CD4-positive, alpha-beta T cell treated with Interleukin-4 for 1 hour (primary cell): ENCODE data around the gene ZNF154.
"Not testable (repeated sequence)": the region's sequence is repeated elsewhere in the genome, so short reads cannot be mapped to it uniquely, and the experiment has no call there.

Experiments
- DNase-seq, 2 donors: peaks; one replicate each; pipeline ENCODE4 v3.0.0-alpha.2; 2020 to 2022

Gene ZNF154

DNA sequence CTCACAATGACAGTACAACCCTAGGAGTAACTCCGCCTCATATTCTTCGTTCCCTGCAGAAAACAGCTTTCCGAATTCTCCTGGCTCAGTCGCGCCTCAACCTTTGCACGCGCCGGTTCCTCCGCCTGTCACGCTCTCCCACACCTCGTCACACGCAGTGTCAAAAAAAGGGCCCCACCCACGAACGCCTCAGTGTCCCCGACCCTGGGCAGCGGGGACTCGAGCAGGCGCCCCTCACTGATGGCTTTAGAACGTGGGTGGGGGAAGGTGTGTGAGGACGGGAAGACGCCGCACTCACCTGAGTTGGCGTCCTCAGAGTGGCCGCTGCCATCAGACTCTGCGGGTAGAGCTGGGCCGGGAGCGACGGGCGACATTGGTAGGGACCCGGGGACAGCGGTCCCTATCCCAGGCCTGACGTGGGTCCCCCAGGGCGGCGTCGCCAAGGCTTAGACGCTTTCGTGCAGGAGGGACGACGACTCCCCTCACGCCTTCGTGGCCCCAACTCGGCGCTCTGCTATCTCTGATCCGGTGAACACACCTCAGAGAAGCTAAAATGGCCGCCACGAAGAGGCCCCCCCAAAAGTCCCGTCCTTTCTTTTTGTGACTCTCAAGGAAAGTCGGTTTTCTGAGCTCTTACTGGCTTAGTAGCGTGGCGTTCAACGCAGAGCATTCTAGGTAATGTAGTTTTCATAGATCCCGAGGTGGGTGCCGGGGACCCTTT, at the start of gene ZNF154:
Gene ZNF154, minus strand, starts transcription at position 564 of the 721 bp plus-strand sequence. Its CDS starts 233 bp downstream, at position 331.
- peak; percentile 76 to 81 for DNase-seq

- no peak for DNase-seq
Measured at GRCh38 chr19:57757941-57758340, 48.9 kb upstream of the ZNF154 start.

GRCh38 chr19:57755031-57755430, 46.0 kb upstream of the ZNF154 start:
- no peak for DNase-seq

DNA sequence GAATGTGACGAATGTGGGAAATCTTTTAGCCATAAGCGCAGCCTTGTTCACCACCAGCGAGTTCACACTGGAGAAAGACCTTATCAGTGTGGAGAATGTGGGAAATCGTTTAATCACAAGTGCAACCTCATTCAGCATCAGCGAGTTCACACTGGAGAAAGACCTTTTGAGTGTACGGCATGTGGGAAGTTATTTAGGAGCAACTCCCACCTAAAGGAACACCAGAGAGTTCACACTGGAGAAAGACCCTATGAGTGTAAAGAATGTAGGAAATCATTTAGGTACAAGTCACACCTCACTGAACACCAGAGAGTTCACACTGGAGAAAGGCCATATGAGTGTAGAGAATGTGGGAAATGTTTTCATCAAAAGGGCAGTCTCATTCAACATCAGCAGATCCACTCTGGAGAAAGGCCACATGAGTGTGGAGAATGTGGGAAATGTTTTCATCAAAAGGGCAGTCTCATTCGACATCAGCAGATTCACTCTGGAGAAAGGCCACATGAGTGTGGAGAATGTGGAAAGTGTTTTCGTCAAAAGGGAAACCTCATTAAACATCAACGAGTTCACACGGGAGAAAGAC, 45.2 kb upstream of the ZNF154 start:
- DNase-seq, result no peak

GRCh38 chr19:57748029-57748428, 39.0 kb upstream of the ZNF154 start:
- no peak for DNase-seq

GRCh38 chr19:57747472-57747807, 38.4 kb upstream of the ZNF154 start:
- no peak for DNase-seq

DNA sequence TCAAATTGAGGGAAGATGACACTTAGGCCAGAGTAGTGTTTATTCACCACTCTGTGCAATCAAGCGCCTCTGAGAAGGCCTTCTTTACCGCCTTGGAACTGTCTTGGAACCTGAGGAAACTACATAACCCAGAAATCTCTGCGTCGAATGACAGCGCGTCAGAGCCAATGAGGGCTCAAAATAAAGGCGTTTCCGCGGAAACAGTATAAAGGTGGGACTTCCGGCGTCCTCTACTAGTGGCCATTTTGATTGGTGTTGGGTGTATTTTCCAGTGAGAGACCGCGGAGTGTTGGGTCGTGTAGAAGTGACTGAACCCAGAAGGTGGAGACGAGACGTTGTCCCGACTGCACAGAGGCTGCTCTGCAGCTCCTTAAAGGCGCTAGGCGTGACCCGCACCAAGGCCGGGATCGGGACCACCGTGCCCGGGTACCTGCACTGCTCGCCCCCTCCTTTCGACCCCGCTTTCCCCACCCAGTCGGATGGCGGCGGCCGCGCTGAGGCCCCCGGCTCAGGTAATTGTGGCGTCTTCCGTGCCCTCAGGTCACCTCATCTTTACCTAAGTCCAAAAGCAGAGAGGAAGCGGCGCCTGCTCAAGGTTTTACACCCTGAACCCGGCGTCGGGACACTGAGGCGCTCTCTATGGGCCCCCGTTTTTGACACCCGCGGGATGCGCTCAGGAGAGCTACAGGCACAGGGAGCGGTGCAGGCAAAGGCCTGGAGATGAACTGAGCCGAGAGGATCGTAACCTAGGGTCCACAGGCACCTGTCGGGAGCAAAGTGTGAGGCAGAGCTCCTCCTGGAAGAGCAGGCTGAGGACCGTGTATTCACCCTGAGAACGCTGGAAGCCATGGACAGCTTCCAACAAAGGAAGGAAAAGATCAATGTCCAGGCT, 37.8 kb upstream of the ZNF154 start, which contains the start of gene ZNF776:
Gene ZNF776, plus strand, starts transcription at position 236 of the 892 bp plus-strand sequence. Its CDS starts 244 bp downstream, at position 480.
- DNase-seq, result peak; percentile 89 to 92

DNA sequence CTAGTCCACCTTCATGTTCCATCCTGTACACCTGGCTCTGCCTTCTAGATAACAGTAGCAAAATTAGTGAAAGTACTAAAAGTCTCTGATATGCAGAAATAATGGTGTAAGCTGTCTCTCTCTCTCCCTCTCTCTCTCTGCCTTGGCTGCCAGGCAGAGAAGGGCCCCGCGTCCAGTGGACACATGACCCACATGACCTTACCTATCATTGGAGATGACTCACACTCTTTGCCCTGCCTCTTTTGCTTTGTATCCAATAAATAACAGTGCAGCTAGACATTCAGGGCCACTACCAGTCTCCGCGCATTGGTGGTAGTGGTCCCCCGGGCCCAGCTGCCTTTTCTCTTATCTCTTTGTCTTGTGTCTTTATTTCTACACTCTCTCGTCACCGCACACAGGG, 29.8 kb upstream of the ZNF154 start:
- not testable (repeated sequence) for DNase-seq

DNA sequence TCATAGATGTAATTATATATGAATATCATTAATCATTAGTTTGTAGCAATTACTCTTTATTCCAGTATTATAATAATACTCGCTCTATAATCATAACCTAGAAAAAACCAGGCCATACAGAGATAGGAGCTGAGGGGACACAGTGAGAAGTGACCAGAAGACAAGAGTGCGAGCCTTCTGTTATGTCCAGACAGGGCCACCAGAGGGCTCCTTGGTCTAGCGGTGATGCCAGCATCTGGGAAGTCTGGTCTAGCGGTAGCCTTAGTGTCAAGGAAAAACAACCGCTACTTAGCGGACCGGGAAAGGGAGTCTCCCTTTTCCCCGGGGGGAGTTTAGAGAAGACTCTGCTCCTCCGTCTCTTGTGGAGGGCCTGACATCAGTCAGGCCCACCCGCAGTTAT, 29.3 kb upstream of the ZNF154 start:
- peak; percentile 46 to 55 for DNase-seq

- no peak for DNase-seq
Measured at GRCh38 chr19:57720878-57721277, 11.9 kb upstream of the ZNF154 start.

GRCh38 chr19:57719901-57720519, 11.0 kb upstream of the ZNF154 start:
- no peak for DNase-seq

GRCh38 chr19:57719424-57719823, 10.4 kb upstream of the ZNF154 start:
- DNase-seq, result no peak

DNA sequence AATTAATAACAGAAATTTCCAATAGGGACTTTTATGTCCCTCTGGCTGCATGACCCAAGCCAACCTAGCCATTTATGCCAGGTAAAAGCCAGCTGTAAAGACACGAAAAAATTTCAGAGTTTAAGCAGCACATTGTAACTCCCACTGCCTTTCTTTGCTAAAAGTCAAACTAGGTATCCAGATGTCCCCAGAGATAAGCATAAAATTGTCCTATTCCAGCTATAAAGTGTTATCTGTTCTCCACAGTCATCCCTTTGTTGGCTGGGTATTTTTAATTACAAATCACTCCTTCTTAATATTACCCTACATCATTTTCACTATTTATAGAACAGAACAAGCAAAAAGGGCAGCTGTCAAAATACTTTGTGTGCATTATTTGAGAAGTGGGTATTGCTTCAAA, 3.2 kb upstream of the ZNF154 start:
- DNase-seq, result no peak

GRCh38 chr19:57709616-57710015, 612 bp upstream of the ZNF154 start:
- DNase-seq, result no peak

GRCh38 chr19:57706346-57706745, 2.7 kb downstream of the ZNF154 start:
- DNase-seq, result no peak

GRCh38 chr19:57701625-57702024, 7.4 kb downstream of the ZNF154 start:
- no peak for DNase-seq

DNA sequence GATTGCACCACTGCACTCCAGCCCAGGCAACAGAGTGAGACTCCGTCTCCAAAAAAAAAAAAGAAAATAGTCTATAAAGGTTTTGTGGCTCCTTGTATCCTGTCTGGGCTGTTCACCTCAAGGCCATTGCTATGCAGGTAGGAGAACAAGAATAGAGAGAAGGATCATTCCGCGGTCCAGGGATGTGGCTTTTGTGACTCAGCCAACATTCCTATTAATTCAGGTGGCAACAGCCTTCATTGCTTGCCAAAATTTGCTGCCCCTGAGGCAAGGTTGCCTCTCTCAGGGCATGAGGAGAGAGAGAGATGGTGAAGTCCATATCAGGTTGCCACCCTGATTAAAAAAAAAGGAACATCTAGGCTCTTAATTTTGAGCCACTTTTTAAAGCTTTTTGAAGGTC, 19.3 kb downstream of the ZNF154 start:
- DNase-seq, result no peak

- DNase-seq, result no peak
Measured at GRCh38 chr19:57688011-57688763, 20.8 kb downstream of the ZNF154 start.

DNA sequence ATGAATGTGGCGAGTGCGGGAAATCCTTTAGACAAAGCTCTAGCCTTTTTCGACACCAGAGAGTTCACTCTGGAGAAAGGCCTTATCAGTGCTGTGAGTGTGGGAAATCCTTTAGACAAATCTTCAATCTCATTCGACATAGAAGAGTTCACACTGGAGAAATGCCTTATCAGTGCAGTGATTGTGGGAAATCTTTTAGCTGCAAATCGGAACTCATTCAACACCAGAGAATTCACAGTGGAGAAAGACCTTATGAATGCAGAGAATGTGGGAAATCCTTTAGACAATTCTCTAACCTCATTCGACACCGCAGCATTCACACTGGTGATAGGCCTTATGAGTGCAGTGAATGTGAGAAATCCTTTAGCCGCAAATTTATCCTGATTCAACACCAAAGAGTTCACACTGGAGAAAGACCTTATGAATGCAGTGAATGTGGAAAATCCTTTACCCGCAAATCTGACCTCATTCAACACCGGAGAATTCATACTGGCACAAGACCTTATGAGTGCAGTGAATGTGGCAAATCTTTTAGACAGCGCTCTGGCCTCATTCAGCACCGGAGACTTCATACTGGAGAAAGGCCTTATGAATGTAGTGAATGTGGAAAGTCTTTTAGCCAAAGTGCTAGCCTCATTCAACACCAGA, 21.5 kb downstream of the ZNF154 start:
- DNase-seq, result no peak

- DNase-seq, result no peak
Measured at GRCh38 chr19:57686727-57687126, 22.3 kb downstream of the ZNF154 start.

GRCh38 chr19:57682226-57682766, 26.7 kb downstream of the ZNF154 start:
- DNase-seq, result no peak

GRCh38 chr19:57675881-57676280, 33.1 kb downstream of the ZNF154 start:
- DNase-seq, result no peak
